Activated B cell treated with CpG ODN at 0.5 μM for 24 hours (primary cell): ENCODE data around the gene GNLY. TPM values are rescaled to one million over a fixed set of nuclear protein-coding genes. Genes with fewer than 3 reads are reported as not detected.

Experiments
- ATAC-seq: fragments of 200-7000 bp; cut with Tn5 transposase; one replicate; pipeline ENCODE4 v1.10.0; 2021; ENCODE audit warnings: low read depth, mild to moderate bottlenecking, moderate library complexity
- CTCF ChIA-PET: fragments of 350-600 bp; sonication (Branson Sonifier 250); formaldehyde crosslinking; loops from one replicate; lab custom pipeline; 2021; ENCODE audit warnings: antibody characterized with exemption; lab: Charles Lee
- POLR2A ChIA-PET: fragments of 350-600 bp; sonication (Branson Sonifier 250); formaldehyde crosslinking; loops from one replicate; lab custom pipeline; 2021; ENCODE audit warnings: antibody characterized with exemption; lab: Charles Lee
- DNase-seq: peaks from one replicate; pipeline ENCODE4 v3.0.0; 2022
- H3K27ac Mint-ChIP-seq: one replicate; pipeline ENCODE4 v1.8.0; 2020; ENCODE audit warnings: mixed read lengths
- H3K27me3 Mint-ChIP-seq: one replicate; pipeline ENCODE4 v1.8.0; 2021; ENCODE audit warnings: mixed read lengths
- H3K36me3 Mint-ChIP-seq: one replicate; pipeline ENCODE4 v1.8.0; 2021; ENCODE audit warnings: low read depth, mixed read lengths
- H3K4me1 Mint-ChIP-seq: one replicate; pipeline ENCODE4 v1.8.0; 2021; ENCODE audit warnings: mixed read lengths
- H3K4me3 Mint-ChIP-seq: one replicate; pipeline ENCODE4 v1.8.0; 2020; ENCODE audit warnings: mild to moderate bottlenecking, mixed read lengths
- H3K9me3 Mint-ChIP-seq: one replicate; pipeline ENCODE4 v1.8.0; 2020; ENCODE audit warnings: mixed read lengths
- intact Hi-C: fragments of 100-400 bp; cut with micrococcal nuclease; formaldehyde crosslinking; loops from one replicate; pipeline ENCODE4 v1.15.1; 2024
- total RNA-seq: library from RNA; stranded (reverse); gene quantifications from 2 replicates; pipeline ENCODE4 v1.2.3, GENCODE V29; 2022
- TF ChIP-seq, protein P1 (sequence below): fragments of 200-600 bp; IDR thresholded peaks from one replicate; pipeline ENCODE4 v1.8.0; 2022; ENCODE audit warnings: antibody characterized with exemption, mild to moderate bottlenecking

The GNLY gene
- total RNA-seq, 1 donor from 2014 or later = 1.8 TPM

DNA sequence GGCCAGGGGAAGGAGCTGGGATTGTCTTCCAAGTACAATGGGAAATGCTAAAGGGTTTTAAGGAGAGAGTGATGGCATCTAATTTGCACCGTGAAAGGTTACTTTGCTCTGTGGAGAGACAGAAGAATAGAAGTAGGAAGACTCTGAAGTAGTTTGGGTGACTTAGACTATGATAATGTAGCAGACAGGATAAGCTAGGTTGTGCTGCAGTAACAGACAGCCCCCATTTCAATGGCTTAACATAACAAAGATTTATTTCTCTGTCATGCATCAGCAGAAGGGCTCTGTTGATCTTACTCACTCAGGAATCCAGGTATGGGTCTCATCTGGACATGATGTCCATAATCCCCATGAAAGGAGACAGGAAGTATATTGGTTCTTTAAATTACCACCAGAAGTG is 26.4 kb downstream of the GNLY start:
- Mint-ChIP-seq H3K36me3 (no peaks in the 10 kb centered on the region), H3K9me3 (no peaks in the 10 kb centered on the region), H3K27ac (no peak overlapping the region), H3K4me1 (no peaks in the 10 kb centered on the region), H3K4me3 (no peak overlapping the region), H3K27me3 (peaks cover 12% of the 10 kb centered on the region)
- ChIA-PET CTCF (interaction anchor here (0.8 to 2.4 kb wide), 3 partner anchors 9 to 13 kb away, joined by 4 to 14 read pairs (median 8); no protein-coding TSS in a partner anchor), POLR2A (no interaction called here)
- TF ChIP-seq, protein P1, sequence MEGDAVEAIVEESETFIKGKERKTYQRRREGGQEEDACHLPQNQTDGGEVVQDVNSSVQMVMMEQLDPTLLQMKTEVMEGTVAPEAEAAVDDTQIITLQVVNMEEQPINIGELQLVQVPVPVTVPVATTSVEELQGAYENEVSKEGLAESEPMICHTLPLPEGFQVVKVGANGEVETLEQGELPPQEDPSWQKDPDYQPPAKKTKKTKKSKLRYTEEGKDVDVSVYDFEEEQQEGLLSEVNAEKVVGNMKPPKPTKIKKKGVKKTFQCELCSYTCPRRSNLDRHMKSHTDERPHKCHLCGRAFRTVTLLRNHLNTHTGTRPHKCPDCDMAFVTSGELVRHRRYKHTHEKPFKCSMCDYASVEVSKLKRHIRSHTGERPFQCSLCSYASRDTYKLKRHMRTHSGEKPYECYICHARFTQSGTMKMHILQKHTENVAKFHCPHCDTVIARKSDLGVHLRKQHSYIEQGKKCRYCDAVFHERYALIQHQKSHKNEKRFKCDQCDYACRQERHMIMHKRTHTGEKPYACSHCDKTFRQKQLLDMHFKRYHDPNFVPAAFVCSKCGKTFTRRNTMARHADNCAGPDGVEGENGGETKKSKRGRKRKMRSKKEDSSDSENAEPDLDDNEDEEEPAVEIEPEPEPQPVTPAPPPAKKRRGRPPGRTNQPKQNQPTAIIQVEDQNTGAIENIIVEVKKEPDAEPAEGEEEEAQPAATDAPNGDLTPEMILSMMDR = no peak
- intact Hi-C loops = no loop called here
- DNase-seq (no peak), ATAC-seq (no peak)

DNA sequence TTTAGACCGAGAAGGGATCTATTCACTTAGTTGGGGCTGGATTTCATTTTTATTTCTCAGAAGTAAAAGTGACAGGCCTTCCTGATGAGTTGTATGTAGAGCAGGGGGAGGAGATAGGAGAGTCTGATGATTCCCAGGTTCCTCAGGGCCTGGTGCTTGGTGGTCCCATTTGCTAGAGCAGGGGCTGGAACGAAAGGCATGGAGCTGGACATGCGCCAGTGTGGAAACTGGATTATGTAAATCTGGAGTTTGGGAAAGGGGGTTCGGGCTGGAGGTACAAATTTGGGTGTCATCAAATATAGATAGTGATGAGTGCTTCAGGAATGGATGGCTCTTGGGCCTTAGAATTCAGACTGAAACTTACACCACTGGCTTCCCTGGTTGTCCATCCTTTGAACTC is 27.5 kb downstream of the GNLY start:
- ATAC-seq (no peak), DNase-seq (no peak)
- H3K9me3 Mint-ChIP-seq = no peaks in the 10 kb centered on the region
- peaks cover 12% of the 10 kb centered on the region for H3K27me3 Mint-ChIP-seq
- TF ChIP-seq, protein P1 = no peak
- POLR2A ChIA-PET = no interaction called here
- H3K4me3 Mint-ChIP-seq = no peak overlapping the region
- intact Hi-C loops = no loop called here
- H3K36me3 Mint-ChIP-seq = no peaks in the 10 kb centered on the region
- H3K4me1 Mint-ChIP-seq = no peaks in the 10 kb centered on the region
- CTCF ChIA-PET = interaction anchor here (2.4 kb wide), 1 partner anchor 8 kb away, joined by 14 read pairs; no protein-coding TSS in a partner anchor
- no peak overlapping the region for H3K27ac Mint-ChIP-seq

DNA sequence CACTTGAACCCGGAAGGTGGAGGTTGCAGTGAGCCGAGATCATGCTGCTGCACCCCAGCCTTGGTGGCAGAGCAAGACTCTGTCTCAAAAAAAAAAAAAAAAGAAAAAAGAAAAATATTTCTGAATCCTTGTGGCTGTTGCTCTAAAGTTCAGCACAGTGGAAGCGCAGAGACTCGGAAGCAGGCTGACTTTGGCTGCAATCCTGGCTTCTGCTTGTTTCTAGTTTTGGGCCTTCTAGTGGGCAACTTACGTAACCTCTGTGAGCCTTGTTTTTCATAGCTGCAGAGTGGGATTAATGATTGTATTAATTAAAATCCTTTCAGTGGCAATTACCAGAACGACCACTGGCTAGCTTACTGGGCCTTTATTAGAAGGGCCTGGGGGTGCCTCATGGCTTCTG is 28.4 kb downstream of the GNLY start:
- H3K9me3 Mint-ChIP-seq = no peaks in the 10 kb centered on the region
- no peaks in the 10 kb centered on the region for H3K4me1 Mint-ChIP-seq
- POLR2A ChIA-PET = no interaction called here
- no peak overlapping the region for H3K27ac Mint-ChIP-seq
- intact Hi-C loops = no loop called here
- peaks cover 12% of the 10 kb centered on the region for H3K27me3 Mint-ChIP-seq
- ATAC-seq (no peak), DNase-seq (no peak)
- CTCF ChIA-PET = interaction anchor here (1.0 kb wide), 1 partner anchor 24 kb away, joined by 3 read pairs; no protein-coding TSS in a partner anchor
- TF ChIP-seq, protein P1 = no peak
- H3K36me3 Mint-ChIP-seq = no peaks in the 10 kb centered on the region
- H3K4me3 Mint-ChIP-seq = no peak overlapping the region

DNA sequence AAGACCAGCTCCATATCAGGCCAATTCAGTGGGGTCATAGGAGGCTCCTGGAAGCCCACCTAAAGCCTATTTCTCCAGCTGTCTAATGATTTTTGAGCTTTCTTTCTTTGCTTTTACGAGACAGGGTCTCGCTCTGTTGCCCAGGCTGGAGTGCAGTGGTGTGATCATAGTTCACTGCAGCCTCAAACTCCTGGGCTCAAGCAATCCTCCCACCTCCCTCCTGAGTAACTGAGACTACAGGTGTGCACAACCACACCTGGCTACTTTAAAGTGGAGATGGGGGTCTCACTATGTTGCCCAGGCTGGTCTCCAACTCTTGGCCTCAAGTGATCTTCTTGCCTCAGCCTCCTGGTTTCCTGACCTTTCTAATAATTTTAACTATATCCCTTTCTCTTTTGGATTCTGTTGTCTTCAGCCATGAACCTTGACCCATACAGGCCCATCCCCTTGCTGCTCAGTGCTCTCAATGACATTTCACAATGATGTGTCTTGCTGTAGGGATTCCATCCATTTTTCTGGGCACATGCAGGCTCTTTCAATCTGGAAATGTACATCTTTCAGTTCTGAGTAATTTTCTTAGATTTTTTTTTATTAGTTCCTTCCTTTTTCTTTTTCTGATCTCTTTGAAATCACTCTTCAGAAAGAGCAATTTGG is 29.7 kb downstream of the GNLY start:
- Mint-ChIP-seq H3K9me3 (no peaks in the 10 kb centered on the region), H3K36me3 (no peaks in the 10 kb centered on the region), H3K4me3 (no peak overlapping the region), H3K27ac (no peak overlapping the region), H3K27me3 (peaks cover 17% of the 10 kb centered on the region), H3K4me1 (peaks cover 1% of the 10 kb centered on the region)
- POLR2A ChIA-PET = no interaction called here
- no peak for DNase-seq
- ATAC-seq = no peak
- CTCF ChIA-PET = interaction anchor here (0.9 to 3.7 kb wide), 3 partner anchors 25 to 90 kb away, joined by 3 to 25 read pairs (median 3); no protein-coding TSS in a partner anchor
- intact Hi-C loops = no loop called here
- TF ChIP-seq, protein P1 = no peak

DNA sequence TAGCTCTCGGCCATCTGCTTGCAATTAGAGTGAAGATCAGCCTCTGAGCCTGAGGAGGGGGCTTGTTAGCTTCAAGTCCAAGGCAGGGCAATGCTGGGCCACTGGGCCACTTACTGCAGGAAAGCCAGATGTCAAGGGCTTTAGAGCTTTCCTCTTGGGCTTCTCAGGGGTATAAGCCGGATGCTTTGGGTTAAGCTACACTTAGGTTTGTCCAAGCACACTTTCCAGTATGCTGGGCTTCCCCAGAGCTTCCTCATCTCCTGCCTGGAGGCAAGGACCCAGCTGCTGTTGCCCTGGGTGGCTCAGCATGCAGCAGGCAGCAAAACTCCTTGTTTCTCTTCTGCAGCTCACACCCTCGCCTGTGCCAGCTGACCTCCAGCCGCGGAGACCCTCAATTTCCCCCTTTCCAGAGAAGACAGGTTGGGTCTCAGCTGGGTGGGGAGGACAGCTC is 30.6 kb downstream of the GNLY start:
- ChIA-PET CTCF (interaction anchor here (0.7 to 3.7 kb wide), 2 partner anchors 87 to 89 kb away, joined by 3 to 25 read pairs; no protein-coding TSS in a partner anchor), POLR2A (no interaction called here)
- TF ChIP-seq, protein P1 = no peak
- intact Hi-C loops = no loop called here
- H3K36me3 Mint-ChIP-seq = no peaks in the 10 kb centered on the region
- no peak overlapping the region for H3K27ac Mint-ChIP-seq
- H3K4me3 Mint-ChIP-seq = no peak overlapping the region
- H3K9me3 Mint-ChIP-seq = no peaks in the 10 kb centered on the region
- peaks cover 20% of the 10 kb centered on the region for H3K27me3 Mint-ChIP-seq
- DNase-seq (no peak), ATAC-seq (no peak)
- peaks cover 2% of the 10 kb centered on the region for H3K4me1 Mint-ChIP-seq
